ENCODE data around the gene S100A11. TPM values are rescaled to one million over a fixed set of nuclear protein-coding genes. Genes with fewer than 3 reads are reported as not detected.
"Not testable (repeated sequence)": the region's sequence is repeated elsewhere in the genome, so short reads cannot be mapped to it uniquely, and the experiment has no call there.

Gene S100A11
- polyA plus RNA-seq (2013, experiment 1 of 2; ENCODE audit: insufficient read length): 1,250 TPM
- 1,201 TPM for polyA plus RNA-seq (2013, experiment 2 of 2; ENCODE audit: insufficient read length)

GRCh38 chr1:152036267-152037216 lies at the start of gene S100A11:
Gene S100A11 (minus strand): TSS chr1:152037004. CDS start chr1:152036915, 89 bp downstream.
- DNase-seq: peak; percentile 90

GRCh38 chr1:152084853-152085252 lies 48.0 kb upstream of the S100A11 start:
- DNase-seq: no peak

- not testable (repeated sequence) for DNase-seq
Measured at GRCh38 chr1:152081026-152081425, 44.2 kb upstream of the S100A11 start.

GRCh38 chr1:152080494-152080893 lies 43.7 kb upstream of the S100A11 start:
- not testable (repeated sequence) for DNase-seq

GRCh38 chr1:152078831-152079441 lies 42.1 kb upstream of the S100A11 start:
- DNase-seq: no peak

GRCh38 chr1:152072311-152072710 lies 35.5 kb upstream of the S100A11 start:
- DNase-seq: no peak

GRCh38 chr1:152071123-152071522 lies 34.3 kb upstream of the S100A11 start:
- DNase-seq: no peak

- no peak for DNase-seq
Measured at GRCh38 chr1:152067929-152068328, 31.1 kb upstream of the S100A11 start.

- DNase-seq: no peak
Measured at GRCh38 chr1:152067150-152067549, 30.3 kb upstream of the S100A11 start.

GRCh38 chr1:152061952-152062351 lies 25.1 kb upstream of the S100A11 start:
- no peak for DNase-seq

- DNase-seq: no peak
Measured at GRCh38 chr1:152053375-152053774, 16.6 kb upstream of the S100A11 start.

GRCh38 chr1:152052606-152053005 lies 15.8 kb upstream of the S100A11 start:
- peak; percentile 77 for DNase-seq

- peak; percentile 42 for DNase-seq
Measured at GRCh38 chr1:152050886-152051675, 14.3 kb upstream of the S100A11 start.

GRCh38 chr1:152049291-152050083 lies 12.7 kb upstream of the S100A11 start:
- no peak for DNase-seq

GRCh38 chr1:152048416-152049009 lies 11.7 kb upstream of the S100A11 start:
- DNase-seq: no peak

GRCh38 chr1:152047730-152048415 lies 11.1 kb upstream of the S100A11 start:
- DNase-seq: peak; percentile 99

- DNase-seq: no peak
Measured at GRCh38 chr1:152047413-152047729, 10.6 kb upstream of the S100A11 start.

- DNase-seq: no peak
Measured at GRCh38 chr1:152044386-152044785, 7.6 kb upstream of the S100A11 start.

GRCh38 chr1:152043870-152044269 lies 7.1 kb upstream of the S100A11 start:
- DNase-seq: no peak

GRCh38 chr1:152042030-152042429 lies 5.2 kb upstream of the S100A11 start:
- no peak for DNase-seq

GRCh38 chr1:152039886-152040285 lies 3.1 kb upstream of the S100A11 start:
- DNase-seq: no peak
